HepG2 (cell line): ENCODE data around the gene SP140L. TPM values are rescaled to one million over a fixed set of nuclear protein-coding genes. Genes with fewer than 3 reads are reported as not detected.

Source experiments
- ATM ChIP-seq: fragments of 450-650 bp; IDR thresholded peaks from 2 replicates; pipeline ENCODE4 v1.7.1; 2017; ENCODE audit warnings: mild to moderate bottlenecking, borderline replicate concordance
- BRF2 ChIP-seq: sonication (generic); formaldehyde crosslinking; IDR thresholded peaks from 2 replicates; pipeline ENCODE4 v1.8.1; 2022; ENCODE audit warnings: mild to moderate bottlenecking, missing genetic modification reagents
- DMTF1 ChIP-seq: sonication (generic); formaldehyde crosslinking; IDR thresholded peaks from 2 replicates; pipeline ENCODE4 v1.4.0; 2020; ENCODE audit warnings: mild to moderate bottlenecking, missing genetic modification reagents
- FOSL2 ChIP-seq: sonication (generic); formaldehyde crosslinking; IDR thresholded peaks from 2 replicates; pipeline ENCODE4 v1.4.0; 2020; ENCODE audit warnings: missing genetic modification reagents
- FOXK2 ChIP-seq: fragments of 450-650 bp; IDR thresholded peaks from 2 replicates; pipeline ENCODE4 v1.6.1; 2016
- GATAD2A ChIP-seq: IDR thresholded peaks from 2 replicates; pipeline ENCODE4 v1.6.1; 2016
- HMGXB3 ChIP-seq: sonication (generic); formaldehyde crosslinking; IDR thresholded peaks from 2 replicates; pipeline ENCODE4 v1.4.0; 2020; ENCODE audit warnings: missing genetic modification reagents, borderline replicate concordance
- HOXA7 ChIP-seq: sonication (generic); formaldehyde crosslinking; IDR thresholded peaks from 2 replicates; pipeline ENCODE4 v1.8.1; 2022; ENCODE audit warnings: mild to moderate bottlenecking, missing genetic modification reagents, moderate library complexity
- HOXD1 ChIP-seq: sonication (generic); formaldehyde crosslinking; IDR thresholded peaks from 2 replicates; pipeline ENCODE4 v1.5.0; 2020; ENCODE audit warnings: missing genetic modification reagents
- KAT8 ChIP-seq: IDR thresholded peaks from 2 replicates; pipeline ENCODE4 v1.6.1; 2016; ENCODE audit warnings: missing genetic modification reagents, missing compliant biosample characterization
- PITX1 ChIP-seq: sonication (generic); formaldehyde crosslinking; IDR thresholded peaks from 2 replicates; pipeline ENCODE4 v1.5.1; 2020; ENCODE audit warnings: mild to moderate bottlenecking, missing genetic modification reagents
- SOX13 ChIP-seq, 3 experiments: fragments of 450-650 bp in 1 of 3; sonication (generic) in 1 of 3; formaldehyde crosslinking in 1 of 3; IDR thresholded peaks in 2 of 3; conservative IDR thresholded peaks in 1 of 3; 2 replicates each; pipeline versions ENCODE4 v1.5.0 to v1.6.1; 2016 to 2020; ENCODE audit warnings: antibody characterized with exemption in 1 of 3, mild to moderate bottlenecking in 1 of 3, missing compliant biosample characterization in 1 of 3, missing genetic modification reagents in 1 of 3, moderate library complexity in 1 of 3
- ZNF329 ChIP-seq: sonication (generic); formaldehyde crosslinking; IDR thresholded peaks from 2 replicates; pipeline ENCODE4 v1.9.0; 2021; ENCODE audit warnings: low read depth, mild to moderate bottlenecking, missing genetic modification reagents
- ZNF574 ChIP-seq: sonication (generic); formaldehyde crosslinking; IDR thresholded peaks from 2 replicates; pipeline ENCODE4 v1.4.0; 2020; ENCODE audit warnings: missing genetic modification reagents
- ZXDC ChIP-seq: sonication (generic); formaldehyde crosslinking; IDR thresholded peaks from 2 replicates; pipeline ENCODE4 v1.5.0; 2020; ENCODE audit warnings: mild to moderate bottlenecking, missing genetic modification reagents
- polyA plus RNA-seq, 8 experiments: library from polyadenylated mRNA; depleted of rRNA in 3 of 8; stranded (reverse) in 7 of 8; unstranded in 1 of 8; fragments of >200 nt; fragmentation: Illumina TruSeq in 4 of 8; extraction: Trizol in 4 of 8; gene quantifications; 2 replicates each; pipeline versions ENCODE4 v1.2.1 to v1.2.3, GENCODE V29; 2011 to 2016; ENCODE audit warnings: low read depth in 4 of 8, missing spikeins in 1 of 8, mixed read lengths in 1 of 8; ENCODE audit not compliant: insufficient read depth in 1 of 8
- total RNA-seq, 5 experiments: library from RNA; depleted of rRNA; stranded (reverse); fragments of >200 nt; fragmentation: Illumina TruSeq; extraction: Trizol; gene quantifications; 2 replicates each; pipeline ENCODE4 v1.2.3, GENCODE V29; 2016; ENCODE audit warnings: low read depth in 1 of 5

The SP140L gene
- total and polyA plus RNA-seq, 2 of the 13 experiments (the other 11 are each of a cell fraction or from before 2014, with no cell fraction given) = 10.9 to 17.5 TPM

- TF ChIP-seq ZXDC (CRISPR knock-in tag) (peak; percentile 61; the same call in 1 of the 2 replicates), KAT8 (peak; percentile 94), DMTF1 (no peak), BRF2 (CRISPR knock-in tag) (no peak), HOXD1 (CRISPR knock-in tag) (peak; percentile 57; the same call in 1 of the 2 replicates), HMGXB3 (CRISPR knock-in tag) (no peak; the same call in 1 of the 2 replicates), ATM (no peak; the same call in 1 of the 2 replicates), HOXA7 (CRISPR knock-in tag) (no peak), ZNF329 (CRISPR knock-in tag) (0 out of 2 replicates have a peak, but pooled peaks have one; percentile 58), ZNF574 (peak; percentile 64), GATAD2A (peak; percentile 36; the same call in 1 of the 2 replicates), FOXK2 (peak; percentile 56; the same call in 1 of the 2 replicates), SOX13 (IDR thresholded peaks at IDR 0.05) (no peak), SOX13 (CRISPR knock-in tag; conservative IDR thresholded peaks at IDR 0.05 in 1 of 2, IDR thresholded peaks at IDR 0.05 in 1 of 2) (peak in 1 of 2 experiments; percentile 29; a peak in 2 of 4 replicates), FOSL2 (CRISPR knock-in tag) (peak; percentile 84), PITX1 (peak; percentile 82; the same call in 1 of the 2 replicates)
Observed at GRCh38 chr2:230416061-230416721, 89.2 kb downstream of the SP140L start, which contains the start of gene SP100 (continued).
